Type B pancreatic cell (in vitro differentiated cells): Measurements from ENCODE around the gene NDUFB5. TPM values are rescaled to one million over a fixed set of nuclear protein-coding genes. Genes with fewer than 3 reads are reported as not detected.

ENCODE experiments used
- DNase-seq: peaks from one replicate; pipeline ENCODE4 v3.0.0; 2021; ENCODE audit warnings: mixed read lengths; ENCODE audit not compliant: unreplicated experiment; ENCODE audit errors: extremely low spot score
- H3K27ac Mint-ChIP-seq: 2 replicates; pipeline ENCODE4 v1.8.0; 2021; ENCODE audit warnings: mild to moderate bottlenecking, mixed read lengths
- H3K27me3 Mint-ChIP-seq: 2 replicates; pipeline ENCODE4 v1.8.0; 2021; ENCODE audit warnings: mixed read lengths
- H3K36me3 Mint-ChIP-seq: 2 replicates; pipeline ENCODE4 v1.8.0; 2021; ENCODE audit warnings: mixed read lengths
- H3K4me1 Mint-ChIP-seq: one replicate; pipeline ENCODE4 v1.8.0; 2021; ENCODE audit warnings: mixed read lengths; ENCODE audit not compliant: unreplicated experiment
- H3K4me3 Mint-ChIP-seq: 2 replicates; pipeline ENCODE4 v1.8.0; 2021; ENCODE audit warnings: mild to moderate bottlenecking, mixed read lengths
- H3K9me3 Mint-ChIP-seq: 2 replicates; pipeline ENCODE4 v1.8.0; 2021; ENCODE audit warnings: mixed read lengths
- CTCF ChIP-seq: fragments of 200-600 bp; sonication (generic); conservative IDR thresholded peaks from 2 replicates; pipeline ENCODE4 v1.5.0; 2021; ENCODE audit warnings: antibody characterized with exemption, mild to moderate bottlenecking
- total RNA-seq: library from RNA; stranded (reverse); gene quantifications from 2 replicates; pipeline ENCODE4 v1.2.1, GENCODE V29; 2021; ENCODE audit warnings: low replicate concordance

Gene NDUFB5
- total RNA-seq, 1 donor from 2014 or later, result 91.5 TPM

GRCh38 chr3:179565496-179565895 is 39.1 kb upstream of the NDUFB5 start:
- no peaks in the 10 kb centered on the region for H3K9me3 Mint-ChIP-seq
- TF ChIP-seq CTCF, result no peak
- no peaks in the 10 kb centered on the region for H3K27me3 Mint-ChIP-seq
- DNase-seq, result no peak
- H3K27ac Mint-ChIP-seq, result no peak overlapping the region
- H3K4me1 Mint-ChIP-seq, result peaks cover 18% of the 10 kb centered on the region
- peaks cover 2% of the 10 kb centered on the region for H3K36me3 Mint-ChIP-seq
- no peak overlapping the region for H3K4me3 Mint-ChIP-seq

GRCh38 chr3:179580992-179581391 is 23.6 kb upstream of the NDUFB5 start:
- DNase-seq, result no peak

GRCh38 chr3:179589143-179589542 is 15.5 kb upstream of the NDUFB5 start:
- no peaks in the 10 kb centered on the region for H3K27me3 Mint-ChIP-seq
- no peak overlapping the region for H3K27ac Mint-ChIP-seq
- no peak overlapping the region for H3K4me3 Mint-ChIP-seq
- no peak for DNase-seq
- TF ChIP-seq CTCF, result no peak
- H3K9me3 Mint-ChIP-seq, result no peaks in the 10 kb centered on the region
- H3K4me1 Mint-ChIP-seq, result no peaks in the 10 kb centered on the region
- no peaks in the 10 kb centered on the region for H3K36me3 Mint-ChIP-seq

More at GRCh38 chr3:179580992-179581391, 23.6 kb upstream of the NDUFB5 start:
- TF ChIP-seq CTCF, result no peak
- no peaks in the 10 kb centered on the region for H3K4me1 Mint-ChIP-seq
- no peaks in the 10 kb centered on the region for H3K9me3 Mint-ChIP-seq
- H3K27ac Mint-ChIP-seq, result no peak overlapping the region
- no peaks in the 10 kb centered on the region for H3K27me3 Mint-ChIP-seq
- peaks cover 13% of the 10 kb centered on the region for H3K36me3 Mint-ChIP-seq
- no peak overlapping the region for H3K4me3 Mint-ChIP-seq

GRCh38 chr3:179590669-179591068 is 13.9 kb upstream of the NDUFB5 start:
- no peak overlapping the region for H3K27ac Mint-ChIP-seq
- no peak overlapping the region for H3K4me3 Mint-ChIP-seq
- no peaks in the 10 kb centered on the region for H3K9me3 Mint-ChIP-seq
- DNase-seq, result no peak
- no peaks in the 10 kb centered on the region for H3K27me3 Mint-ChIP-seq
- TF ChIP-seq CTCF, result no peak
- no peaks in the 10 kb centered on the region for H3K36me3 Mint-ChIP-seq
- H3K4me1 Mint-ChIP-seq, result no peaks in the 10 kb centered on the region

GRCh38 chr3:179591313-179591712 is 13.3 kb upstream of the NDUFB5 start:
- no peaks in the 10 kb centered on the region for H3K4me1 Mint-ChIP-seq
- H3K4me3 Mint-ChIP-seq, result no peak overlapping the region
- DNase-seq, result no peak
- H3K9me3 Mint-ChIP-seq, result no peaks in the 10 kb centered on the region
- H3K27ac Mint-ChIP-seq, result no peak overlapping the region
- TF ChIP-seq CTCF, result no peak
- no peaks in the 10 kb centered on the region for H3K36me3 Mint-ChIP-seq
- no peaks in the 10 kb centered on the region for H3K27me3 Mint-ChIP-seq

GRCh38 chr3:179599531-179599930 is 5.1 kb upstream of the NDUFB5 start:
- Mint-ChIP-seq H3K27ac (no peak overlapping the region), H3K4me1 (peaks cover under 1% of the 10 kb centered on the region), H3K9me3 (no peaks in the 10 kb centered on the region), H3K4me3 (no peak overlapping the region), H3K36me3 (peaks cover 7% of the 10 kb centered on the region), H3K27me3 (no peaks in the 10 kb centered on the region)
- no peak for DNase-seq
- no peak for TF ChIP-seq CTCF
